Stimulated activated CD4-positive, alpha-beta T cell treated with anti-CD3 and anti-CD28 coated beads, Interleukin-2, amount 100 ng/mL, for 24 hours (primary cell): ENCODE data around the gene FAM20C.

Experiments used
- DNase-seq, 2 donors: peaks; one replicate each; pipeline ENCODE4 v3.0.0-alpha.2; 2020

The FAM20C gene

DNA sequence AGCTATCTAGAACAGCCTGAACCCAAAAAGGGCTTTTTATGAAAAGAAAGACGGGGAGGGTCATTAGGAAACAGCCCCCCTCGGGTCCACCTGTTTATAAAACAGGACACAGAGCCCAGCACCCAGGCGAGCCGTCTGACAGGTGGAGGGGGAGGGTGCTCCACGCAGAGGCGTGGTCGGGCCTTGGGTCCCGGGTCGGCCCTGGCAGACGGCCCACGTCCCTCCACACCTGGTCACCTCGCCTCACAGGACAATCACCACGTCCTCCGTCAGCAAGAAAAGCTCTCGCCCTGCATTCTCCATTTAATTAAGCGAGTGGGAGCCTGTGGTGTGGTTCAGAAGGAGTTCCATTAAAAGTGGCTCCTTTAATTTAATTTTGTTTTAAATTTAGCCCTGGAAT, 55.3 kb downstream of the FAM20C start:
- no peak for DNase-seq

DNA sequence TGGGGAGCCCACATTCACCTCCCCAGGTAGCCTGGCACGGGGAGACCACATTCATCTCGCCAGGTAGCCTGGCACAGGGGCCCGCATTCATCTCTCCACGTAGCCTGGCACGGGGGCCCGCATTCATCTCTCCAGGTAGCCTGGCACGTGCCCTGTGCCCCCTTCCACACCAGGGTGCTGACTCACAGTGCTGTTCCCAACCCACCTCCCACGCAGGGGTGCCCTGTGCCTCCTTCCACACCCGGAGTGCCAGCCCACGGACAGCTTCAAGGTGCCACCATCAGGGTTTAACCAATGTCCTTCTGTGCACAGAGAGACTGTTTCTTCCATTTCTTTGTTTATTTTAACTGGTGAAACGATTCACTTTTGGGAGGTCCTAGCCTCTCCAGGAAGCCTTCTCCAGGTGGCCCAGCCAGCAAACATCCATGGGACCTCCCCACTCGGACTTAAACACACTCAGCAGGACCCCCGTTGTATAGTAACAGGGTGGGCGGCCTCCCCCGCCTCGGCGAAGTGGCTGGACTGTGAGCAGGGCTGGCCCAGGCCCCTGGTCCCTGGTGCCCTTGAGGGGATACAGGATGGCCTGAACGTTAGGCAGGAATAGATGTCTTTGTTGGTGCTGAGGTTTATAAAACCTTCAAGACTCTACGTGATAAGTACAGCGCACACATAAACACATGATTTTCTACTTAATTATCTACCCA, 56.5 kb downstream of the FAM20C start:
- no peak for DNase-seq

DNA sequence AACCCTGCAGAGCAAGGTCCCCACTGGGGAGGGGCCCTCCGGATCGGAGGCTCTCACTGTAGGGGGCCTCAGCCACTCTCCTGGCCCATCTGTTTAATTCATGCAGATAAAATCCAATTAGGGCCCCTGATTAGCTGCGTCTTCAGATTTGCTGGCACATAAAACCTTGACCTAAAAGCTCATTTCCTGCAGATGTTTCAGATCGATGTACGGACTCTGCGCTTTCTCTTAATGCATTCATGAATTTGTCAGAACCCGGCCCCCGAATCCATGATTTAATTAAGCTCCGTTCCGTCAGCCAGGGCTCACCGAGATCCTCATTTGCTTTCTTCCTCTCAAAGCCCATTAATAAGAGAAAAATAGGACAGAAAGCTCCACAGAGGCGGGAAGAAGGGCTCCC, 57.6 kb downstream of the FAM20C start:
- no peak for DNase-seq

DNA sequence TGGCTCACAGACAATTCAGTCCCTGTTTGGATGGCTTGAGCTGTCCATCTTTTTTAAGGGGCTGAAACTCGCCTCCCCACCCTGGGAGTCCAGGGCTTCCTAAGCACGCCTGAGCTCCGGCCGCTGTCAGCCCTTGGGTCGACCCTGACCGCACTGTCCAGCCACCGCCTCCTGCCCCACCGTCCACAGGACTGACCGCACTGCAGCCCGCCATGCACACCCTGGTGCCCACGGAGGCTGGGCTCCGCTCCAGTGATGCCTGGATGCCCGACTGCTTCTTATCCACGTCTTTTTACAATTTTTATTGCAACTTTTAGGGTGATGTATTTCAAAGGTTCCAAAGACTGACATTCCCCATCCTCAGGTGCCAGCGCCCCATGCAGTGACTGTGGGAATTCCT, 58.2 kb downstream of the FAM20C start:
- no peak for DNase-seq

DNA sequence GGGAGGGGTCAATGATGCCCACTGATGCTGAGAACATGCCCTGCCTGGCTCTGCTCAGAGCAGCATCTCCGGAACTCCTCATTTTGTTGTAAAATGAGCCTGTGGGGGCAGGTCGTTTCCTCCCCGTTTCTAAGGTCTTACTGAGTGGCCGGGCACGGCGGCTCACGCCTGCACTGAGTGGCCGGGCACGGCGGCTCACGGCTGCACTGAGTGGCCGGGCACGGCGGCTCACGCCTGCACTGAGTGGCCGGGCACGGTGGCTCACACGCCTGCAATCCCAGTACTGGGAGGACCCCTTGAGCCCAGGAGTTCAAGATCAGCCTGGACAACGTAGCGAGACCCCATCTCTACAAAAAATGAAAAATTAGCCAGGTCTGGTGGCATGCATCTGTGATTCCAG, 58.6 kb downstream of the FAM20C start:
- no peak for DNase-seq

DNA sequence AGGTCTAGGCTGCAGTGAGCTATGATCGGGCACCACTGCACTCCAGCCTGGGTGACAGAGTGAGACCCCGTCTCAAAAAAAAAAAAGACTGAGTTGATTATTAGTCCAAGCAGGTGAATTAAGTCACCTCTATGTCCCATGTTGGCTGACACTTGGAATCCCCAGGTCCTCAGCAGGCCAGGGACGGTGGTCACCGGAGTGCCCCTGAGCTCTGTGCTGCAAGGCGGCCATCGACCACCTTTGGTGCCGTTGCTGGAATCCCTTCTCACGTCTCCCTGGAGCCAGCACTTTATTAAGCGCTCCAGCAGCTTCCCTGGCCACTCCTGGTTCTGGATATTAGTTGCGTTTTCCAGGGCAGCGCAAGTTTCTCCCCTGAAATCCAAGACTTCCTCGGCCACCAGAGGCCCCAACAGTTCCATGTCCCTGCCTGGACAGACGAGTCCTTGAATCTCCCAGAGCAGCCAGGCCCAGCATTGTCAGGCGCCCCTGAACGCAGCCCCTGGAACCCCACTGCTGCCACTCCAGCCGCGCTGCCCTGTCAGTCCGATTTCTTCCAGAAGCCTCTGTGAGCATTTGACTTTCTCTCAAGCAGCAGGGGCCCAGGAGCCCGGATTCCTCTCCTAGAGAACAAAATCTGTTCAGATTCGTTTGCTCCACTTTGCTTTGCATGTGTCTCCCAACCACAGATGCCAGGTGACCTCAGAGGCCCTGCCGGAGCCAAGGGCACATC, 59.2 kb downstream of the FAM20C start:
- DNase-seq: no peak

DNA sequence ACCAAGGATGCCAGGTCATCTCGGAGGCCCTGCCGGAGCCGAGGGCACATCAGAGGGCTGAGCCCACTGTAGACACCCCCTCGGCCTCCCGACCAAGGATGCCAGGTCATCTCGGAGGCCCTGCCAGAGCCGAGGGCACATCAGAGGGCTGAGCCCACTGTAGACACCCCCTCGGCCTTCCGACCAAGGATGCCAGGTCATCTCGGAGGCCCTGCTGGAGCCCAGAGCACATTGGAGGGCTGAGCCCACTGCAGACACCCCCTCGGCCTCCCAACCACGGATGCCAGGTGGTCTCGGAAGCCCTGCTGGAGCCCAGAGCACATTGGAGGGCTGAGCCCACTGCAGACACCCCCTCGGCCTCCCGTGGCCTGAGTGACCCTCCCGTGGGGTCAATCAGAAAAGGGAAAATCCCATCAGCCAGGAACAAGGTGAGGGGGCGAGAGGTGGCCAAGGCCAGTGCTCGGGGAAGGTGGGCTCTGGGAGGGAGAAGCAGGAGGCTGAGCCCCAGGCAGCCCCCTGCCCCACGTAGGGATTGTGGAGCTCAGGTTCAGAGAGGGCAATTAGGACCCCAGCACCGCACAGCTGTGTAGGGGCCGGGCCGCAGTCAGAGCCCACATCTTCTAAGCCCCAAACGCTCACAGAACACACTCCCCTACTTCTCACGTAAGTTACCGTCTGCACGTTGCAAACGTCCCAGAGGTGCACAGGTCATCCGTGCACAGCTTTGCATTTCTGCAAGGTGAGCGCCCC, 60.0 kb downstream of the FAM20C start:
- no peak for DNase-seq

DNA sequence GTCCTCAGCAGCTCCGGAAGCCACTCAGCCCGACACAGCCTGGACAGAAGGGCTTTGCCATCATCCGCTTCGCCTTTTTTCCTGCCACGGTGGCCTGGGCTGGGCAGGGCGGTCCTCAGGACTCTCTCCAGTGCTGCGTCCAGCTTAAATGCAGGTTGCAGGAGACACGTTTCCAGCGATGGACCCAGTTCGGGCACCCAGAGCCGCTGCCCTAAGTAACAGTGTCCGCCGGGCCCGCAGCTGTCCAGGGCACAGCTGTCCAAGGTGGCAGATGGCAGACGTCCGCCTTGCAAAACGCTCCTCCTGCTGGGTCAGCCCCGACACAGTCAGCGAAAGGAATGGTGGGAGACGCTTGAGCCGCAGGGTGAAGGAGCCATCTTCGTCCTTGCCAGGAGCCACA, 60.6 kb downstream of the FAM20C start:
- no peak for DNase-seq

DNA sequence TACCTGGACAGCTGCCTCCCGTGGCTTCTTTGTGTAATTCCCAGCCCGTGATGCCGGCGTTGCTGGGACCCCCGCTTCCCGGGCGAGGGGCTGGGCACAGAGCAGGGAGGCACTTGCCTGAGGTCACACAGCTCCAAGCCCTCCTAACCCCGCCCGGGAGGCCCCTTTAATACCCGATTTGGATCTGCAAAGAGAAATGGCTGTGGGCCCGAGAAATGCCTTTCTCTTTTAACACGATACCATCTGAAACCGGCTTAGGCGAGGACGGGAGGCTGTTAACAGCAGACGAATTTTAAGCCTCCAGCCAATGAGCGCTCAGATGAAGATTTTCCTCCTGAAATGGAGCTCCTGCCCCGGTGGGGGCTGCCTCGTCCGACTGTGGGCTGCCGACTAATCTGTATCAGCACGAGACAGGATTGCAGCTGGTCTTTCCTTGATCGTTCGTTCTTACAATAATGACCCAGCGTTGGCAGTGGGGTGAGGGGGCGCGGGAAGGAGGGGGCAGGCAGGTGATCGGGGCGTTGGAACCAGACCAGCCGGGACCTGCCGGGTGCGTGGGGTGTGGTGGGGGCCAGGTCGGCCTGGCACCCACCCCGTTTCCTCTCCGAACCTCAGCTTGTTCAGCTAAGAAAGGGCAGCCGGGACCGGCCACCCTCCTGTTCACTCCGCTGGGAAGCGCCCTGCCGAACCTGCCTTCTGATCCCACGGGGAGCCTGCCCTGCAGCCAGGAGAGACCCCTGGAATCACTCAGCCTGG, 61.4 kb downstream of the FAM20C start:
- no peak for DNase-seq

DNA sequence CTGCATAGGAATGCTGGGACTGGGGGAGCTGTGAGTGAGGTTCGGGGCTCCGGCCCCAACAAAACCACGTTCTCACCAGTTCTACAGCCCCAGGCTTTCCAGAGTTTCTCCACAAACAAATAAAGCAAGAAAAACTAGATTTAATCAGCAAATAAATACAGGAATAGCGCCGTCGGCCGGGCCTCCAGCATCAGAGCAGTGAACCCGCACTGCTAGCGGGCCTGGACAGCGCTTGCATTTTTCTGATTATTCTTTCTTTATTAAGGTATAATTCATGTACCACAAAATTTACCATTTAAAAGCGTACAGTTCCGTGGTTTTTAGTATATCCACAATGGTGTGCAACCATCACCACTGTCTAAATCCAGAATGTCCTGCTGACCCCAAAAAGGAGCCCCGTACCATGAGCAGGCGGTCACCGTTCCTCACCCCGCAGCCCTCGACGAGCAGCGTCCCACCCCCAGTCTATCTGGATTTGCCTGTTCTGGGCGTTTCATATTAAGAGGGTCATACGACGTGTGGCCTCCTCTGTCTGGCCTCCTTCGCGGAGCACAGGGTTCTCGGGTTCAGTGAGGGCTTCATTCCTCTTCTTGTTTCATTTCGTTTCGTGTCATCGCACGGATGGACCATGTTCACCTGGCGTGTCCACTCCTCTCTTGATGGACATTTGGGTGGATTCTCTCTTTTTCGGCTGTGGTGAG, 62.1 kb downstream of the FAM20C start:
- DNase-seq: no peak

DNA sequence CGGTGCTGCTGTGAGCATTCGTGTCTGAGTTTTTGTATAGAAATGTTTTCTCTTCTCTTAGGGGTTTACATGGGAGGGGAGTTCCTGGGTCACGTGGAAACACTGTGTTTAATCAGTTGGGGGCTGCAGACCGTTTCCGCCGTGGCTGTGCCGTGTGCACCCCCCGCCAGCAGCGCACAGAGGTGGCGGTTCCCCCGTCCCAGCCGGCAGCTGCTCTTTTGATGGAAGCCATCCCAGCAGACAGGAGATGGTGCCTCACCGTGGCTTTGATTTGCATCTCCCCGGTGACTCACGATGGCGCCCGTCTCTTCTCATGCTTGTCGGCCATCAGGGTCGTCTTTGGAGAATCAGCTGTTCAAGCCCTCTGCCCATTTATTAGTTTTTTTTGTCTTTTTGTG, 62.7 kb downstream of the FAM20C start:
- DNase-seq: no peak

DNA sequence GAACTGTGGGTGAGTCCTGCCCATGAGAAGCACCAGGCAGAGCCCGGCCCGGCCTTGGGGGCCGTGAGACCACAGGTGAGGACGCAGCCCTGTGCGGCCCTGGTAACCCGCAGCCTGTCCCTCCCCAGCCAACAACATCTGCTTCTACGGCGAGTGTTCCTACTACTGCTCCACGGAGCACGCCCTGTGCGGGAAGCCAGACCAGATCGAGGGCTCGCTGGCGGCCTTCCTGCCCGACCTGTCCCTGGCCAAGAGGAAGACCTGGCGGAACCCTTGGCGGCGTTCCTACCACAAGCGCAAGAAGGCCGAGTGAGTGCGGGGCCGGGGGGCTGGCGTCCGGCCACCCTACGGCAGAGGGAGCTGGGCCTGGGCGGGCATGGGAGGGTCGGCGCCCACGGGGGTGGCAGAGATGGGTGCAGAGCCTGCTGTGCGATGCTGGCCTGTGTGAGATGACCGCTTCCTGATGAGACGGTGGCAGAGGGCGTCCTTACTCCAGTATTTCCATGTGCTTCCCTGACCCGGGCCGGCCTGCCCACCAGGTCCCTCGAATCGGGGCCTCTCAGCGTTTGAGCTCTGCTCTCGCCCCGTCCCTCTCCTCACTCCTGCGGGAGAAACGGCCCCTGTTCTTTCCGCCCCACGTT, 63.5 kb downstream of the FAM20C start:
- DNase-seq: no peak

DNA sequence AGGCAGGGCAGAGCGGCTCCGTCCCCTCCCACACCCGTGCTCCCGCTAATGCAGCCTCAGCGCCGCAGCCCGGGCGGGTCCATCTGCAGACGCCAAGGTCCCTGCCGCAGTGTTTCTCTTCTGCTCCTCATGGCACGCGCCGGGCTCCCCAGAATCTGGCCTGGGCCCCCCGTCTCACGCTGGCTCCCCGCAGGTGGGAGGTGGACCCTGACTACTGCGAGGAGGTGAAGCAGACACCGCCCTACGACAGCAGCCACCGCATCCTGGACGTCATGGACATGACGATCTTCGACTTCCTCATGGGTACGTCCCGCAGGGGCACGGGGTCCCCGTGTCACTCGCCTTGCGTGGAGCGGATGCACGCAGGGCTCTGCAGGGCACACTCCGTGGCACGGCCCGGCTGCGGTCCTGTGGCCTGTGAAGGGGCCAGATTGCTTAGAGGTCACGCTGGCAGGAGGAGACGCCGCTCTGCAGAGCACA, 64.1 kb downstream of the FAM20C start:
- DNase-seq: no peak

DNA sequence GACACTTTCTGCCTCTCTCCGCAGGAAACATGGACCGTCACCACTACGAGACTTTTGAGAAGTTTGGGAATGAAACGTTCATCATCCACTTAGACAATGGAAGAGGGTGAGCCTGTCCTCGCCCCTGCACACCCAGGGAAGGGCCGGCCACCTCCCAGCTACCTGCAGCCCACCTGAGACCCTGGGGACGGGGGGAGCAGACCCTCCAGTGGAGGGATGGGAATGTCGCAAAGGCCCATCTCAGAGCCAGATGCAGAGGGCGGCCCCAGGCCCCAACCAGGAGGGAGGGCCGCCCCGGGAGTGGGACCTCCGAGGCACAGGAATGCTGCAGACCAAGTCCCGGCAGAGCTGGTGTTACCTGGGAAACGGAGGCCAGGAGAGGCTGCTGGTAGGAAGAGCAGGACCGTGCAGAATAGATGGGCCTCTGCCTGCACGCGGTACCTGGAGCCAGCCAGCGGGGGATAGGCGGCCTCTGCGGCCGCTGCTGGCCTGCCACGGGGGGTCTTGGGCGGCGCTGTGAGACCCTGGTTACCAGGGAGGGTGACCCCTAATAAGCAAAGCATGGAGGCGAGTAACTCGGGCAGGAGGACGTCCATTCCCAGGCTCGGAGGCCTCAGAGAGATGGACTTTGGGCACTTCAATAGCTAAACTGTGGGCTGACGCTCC, 64.7 kb downstream of the FAM20C start:
- no peak for DNase-seq

DNA sequence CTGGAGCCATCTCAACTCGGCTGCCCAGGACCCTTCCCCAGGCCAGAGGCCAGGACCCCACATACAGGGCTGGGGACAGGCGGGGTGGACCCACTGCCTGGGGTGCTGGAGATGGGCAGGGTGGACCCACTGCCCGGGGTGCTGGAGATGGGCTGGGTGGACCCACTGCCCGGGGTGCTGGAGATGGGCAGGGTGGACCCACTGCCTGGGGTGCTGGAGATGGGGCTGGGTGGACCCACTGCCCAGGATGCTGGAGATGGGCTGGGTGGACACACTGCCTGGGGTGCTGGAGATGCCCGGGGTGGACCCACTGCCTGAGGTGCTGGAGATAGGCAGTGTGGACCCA, 65.2 kb downstream of the FAM20C start:
- DNase-seq: no peak

DNA sequence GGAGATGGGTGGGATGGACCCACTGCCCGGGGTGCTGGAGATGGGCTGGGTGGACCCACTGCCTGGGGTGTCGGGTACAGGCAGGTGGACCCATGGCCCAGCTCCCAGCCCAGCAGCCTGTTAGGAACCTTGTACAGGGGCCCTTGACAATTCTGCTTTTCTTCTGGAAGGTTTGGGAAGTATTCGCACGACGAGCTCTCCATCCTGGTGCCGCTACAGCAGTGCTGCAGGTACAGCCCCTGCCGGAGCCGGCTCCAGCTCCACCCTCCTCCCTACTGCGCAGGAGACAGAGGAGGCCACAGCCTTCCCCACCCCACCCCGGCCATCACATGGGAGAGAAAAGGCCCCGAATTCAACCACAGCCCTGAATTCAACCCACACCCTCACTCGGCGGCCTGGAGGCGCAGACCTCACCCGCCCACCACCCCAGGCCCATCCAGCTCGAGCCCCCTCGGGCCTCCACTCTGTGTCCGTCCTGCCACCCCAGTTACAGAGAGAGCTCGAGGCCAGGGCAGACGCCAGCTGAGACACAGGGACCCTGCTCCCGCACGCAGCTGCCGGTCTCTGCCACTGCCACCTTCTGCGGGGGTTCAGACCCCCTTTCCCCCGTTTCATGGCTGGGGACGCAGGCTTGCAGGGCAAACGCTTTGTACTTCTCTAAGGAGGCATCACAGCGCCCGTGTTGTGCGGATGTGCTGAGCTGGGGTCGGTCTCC, 66.3 kb downstream of the FAM20C start:
- DNase-seq: no peak

DNA sequence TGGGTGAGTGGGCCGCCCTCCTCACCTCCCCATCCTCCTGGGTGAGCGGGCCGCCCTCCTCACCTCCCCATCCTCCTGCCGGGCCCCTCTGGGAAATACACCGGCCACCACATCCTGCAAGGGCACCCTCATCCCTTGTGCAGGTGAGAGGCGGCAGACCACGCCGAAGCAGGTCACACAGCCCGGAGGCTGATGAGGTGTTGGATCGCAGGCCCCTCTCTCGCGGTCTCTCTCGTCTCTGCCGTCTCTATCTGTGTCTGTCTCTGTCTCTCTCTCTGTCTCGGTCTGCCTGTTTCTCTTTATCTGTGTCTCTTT, 66.8 kb downstream of the FAM20C start:
- DNase-seq: no peak

DNA sequence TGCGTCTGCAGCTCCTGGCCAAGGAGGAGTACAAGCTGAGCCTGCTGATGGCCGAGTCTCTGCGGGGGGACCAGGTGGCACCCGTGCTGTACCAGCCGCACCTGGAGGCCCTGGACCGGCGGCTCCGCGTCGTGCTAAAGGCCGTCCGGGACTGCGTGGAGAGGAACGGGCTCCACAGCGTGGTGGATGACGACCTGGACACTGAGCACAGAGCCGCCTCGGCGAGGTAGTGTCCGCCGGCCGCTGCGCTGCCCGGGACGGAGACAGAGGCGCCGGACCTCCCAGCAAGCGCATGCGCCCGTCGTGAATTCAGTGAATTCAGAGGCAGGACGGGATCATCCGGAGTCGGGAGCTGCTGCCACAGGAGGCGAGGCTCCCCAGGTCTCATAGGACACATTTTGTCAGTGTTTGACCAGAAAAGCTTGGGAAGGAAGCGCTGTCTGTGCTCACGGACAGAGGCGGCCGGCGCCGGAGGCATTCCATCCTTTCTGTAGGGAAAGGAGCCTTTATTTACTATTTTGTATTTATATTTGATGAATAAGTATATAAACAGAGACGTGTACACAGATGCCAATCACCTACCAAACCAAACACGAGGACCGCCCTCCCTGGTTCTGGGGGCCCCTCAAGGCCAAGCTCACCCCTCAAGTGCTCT, 67.5 kb downstream of the FAM20C start:
- no peak for DNase-seq

DNA sequence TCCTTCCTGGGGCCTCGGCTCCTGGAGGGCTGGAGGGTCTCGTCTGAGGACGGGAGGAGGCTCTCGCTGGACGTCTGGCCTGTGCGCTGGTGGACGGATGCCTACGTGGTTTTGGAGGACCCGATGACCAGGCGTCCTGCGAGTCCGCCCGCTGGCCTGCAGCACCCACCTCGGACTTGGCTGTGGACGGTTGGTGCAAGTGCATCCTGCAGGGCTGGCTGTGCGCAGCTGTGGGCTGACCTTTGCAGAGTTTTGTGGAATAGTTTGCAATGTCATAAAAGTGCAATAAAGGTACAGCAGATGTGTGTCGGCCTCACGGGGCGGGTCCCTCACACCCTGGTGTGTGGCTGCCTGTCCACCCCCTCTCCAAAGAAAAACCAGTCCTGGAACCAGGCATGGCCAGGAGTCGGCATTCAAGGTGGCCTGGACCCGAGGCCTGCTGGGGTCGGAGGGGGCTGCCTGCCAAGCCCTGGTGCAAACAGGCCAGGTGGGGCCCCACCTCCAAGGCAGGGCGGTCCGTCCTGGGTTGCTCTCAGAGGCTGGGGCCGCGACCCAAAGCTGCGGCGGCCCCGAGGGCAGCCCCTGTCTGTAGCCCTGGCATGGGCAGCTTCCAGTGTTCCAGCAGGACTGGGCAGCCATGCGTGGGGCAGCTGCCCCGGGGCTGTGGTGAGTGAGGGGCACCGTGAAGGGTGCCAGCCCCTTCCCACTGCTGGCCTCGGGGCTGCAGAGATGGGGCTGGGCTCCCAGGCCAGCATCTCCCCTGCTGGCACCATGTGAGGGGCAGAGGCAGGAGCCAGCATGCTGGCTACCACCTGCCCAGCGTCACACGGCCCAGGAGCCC, 68.3 kb downstream of the FAM20C start:
- DNase-seq: no peak
